Left renal cortex interstitium (tissue), 4 donors: Measurements from ENCODE around the gene PKNOX2. TPM values are rescaled to one million over a fixed set of nuclear protein-coding genes. Genes with fewer than 3 reads are reported as not detected.

ENCODE experiments used
- DNase-seq, 4 donors: peaks; one replicate each; pipeline ENCODE4 v3.0.0-alpha.2; 2013; ENCODE audit warnings: low read depth in 4 of 4, low spot score in 2 of 4, missing footprints in 1 of 4
- polyA plus RNA-seq, 4 donors: library from polyadenylated mRNA; unstranded; fragments of 120-200 nt; gene quantifications; one replicate each; pipeline ENCODE4 v1.2.1, GENCODE V29; 2013; ENCODE audit not compliant: insufficient read length in 4 of 4

Gene PKNOX2
- polyA plus RNA-seq, 4 donors: 13.4 to 15.1 (median 14.4) TPM

DNA sequence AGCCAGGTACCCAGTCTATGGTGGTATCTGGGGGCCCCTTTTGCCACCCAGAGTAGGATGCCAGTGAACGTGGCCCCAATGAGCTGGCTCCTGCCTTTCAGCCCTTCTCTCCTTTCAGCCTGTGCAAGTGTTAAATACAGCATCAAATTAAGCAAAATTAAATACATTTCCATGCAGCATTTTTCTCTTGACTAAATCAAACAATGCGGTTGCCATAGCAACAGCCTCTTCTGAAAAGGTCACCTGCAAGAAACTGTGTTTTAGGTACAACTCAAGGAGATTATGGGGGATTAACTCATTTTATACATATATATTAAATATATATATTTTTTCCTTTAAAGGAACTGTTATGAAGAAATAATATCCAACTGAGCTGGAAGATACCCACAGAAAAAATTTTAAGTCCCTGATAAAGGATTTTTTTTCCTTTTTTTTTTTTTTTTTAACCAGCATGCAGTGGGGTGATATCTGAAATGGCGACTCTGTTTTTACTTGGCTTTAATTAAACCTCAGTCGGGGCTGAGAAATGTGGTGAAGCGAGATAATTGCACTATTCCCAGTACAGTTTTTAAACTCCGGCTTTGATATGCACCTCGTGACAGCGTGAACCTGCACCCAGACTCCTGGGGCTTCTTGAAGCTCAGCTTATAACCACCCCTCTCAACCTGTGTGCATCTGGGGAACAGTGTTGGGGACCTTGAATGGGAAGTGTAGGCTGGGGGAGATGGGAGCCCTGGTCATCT is 115.3 kb downstream of the PKNOX2 start:
- no peak for DNase-seq

DNA sequence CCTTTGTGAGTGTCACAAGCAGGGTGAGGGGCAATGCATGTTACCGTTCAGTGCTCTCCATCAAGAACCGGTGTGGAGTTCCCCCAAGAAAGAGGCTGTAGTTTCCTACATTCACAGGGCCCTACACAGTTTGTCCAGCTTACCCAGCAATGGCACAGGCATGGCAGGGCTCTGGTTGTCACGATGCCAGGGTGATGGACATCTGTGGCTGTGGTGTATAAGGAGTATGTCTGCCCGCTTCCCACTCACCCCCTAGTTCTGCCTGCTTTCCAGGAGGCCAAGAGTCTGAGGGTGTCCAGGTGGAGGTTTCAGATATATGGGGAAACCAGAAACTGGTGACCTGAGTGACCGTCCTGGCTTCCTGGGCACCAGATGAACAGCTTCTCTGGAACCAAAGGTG is 116.1 kb downstream of the PKNOX2 start:
- no peak for DNase-seq

DNA sequence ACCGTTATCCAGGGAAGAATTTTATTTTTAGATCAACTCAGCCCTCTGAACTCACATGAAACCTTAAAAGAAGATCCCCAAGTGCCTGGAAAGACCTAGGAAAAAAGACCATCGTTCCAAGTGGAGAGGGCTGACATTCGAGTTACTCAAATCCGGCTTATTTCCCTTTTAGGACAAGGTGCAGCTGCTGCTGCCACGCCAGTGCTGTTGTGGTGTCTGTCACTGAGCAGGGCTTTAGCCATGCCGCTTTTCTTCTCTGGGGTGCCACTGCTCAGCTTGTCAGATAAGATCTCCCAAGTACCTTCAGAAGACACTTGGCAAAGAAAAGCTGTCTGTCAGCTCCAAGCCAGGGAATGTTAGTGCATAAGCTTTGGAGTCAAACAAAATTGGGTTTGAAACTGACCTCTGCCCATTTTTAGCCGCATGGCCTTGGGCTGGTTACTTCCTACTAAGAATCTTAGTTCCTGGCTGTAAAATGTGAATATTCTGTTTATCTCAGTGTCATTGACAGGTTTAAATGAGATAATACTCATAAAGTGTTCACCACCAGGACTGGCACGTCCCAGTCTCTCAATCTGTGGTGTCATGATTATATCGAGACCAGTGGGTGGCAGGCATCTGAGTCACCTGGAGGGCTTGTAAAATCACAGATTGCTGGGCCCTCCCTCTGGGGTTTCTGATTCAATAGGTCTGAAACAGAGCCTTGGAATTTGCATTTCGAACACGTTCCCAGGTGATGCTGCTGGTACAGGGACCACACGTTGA is 117.5 kb downstream of the PKNOX2 start:
- no peak for DNase-seq

DNA sequence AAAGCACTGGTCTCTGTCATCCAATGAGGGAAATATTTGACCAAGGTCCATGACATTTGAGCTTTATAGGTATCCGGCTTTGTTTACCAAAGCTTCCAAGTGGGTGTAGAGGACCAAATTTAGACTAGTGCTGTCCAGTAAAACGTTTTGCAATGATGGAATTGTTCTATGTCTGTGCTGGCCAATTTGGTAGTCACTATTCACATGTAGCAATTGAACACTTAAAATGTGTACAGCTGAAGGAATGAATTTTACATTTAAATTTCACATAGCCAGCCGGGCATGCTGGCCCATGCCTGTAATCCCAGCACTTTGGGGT is 118.0 kb downstream of the PKNOX2 start:
- DNase-seq: no peak

DNA sequence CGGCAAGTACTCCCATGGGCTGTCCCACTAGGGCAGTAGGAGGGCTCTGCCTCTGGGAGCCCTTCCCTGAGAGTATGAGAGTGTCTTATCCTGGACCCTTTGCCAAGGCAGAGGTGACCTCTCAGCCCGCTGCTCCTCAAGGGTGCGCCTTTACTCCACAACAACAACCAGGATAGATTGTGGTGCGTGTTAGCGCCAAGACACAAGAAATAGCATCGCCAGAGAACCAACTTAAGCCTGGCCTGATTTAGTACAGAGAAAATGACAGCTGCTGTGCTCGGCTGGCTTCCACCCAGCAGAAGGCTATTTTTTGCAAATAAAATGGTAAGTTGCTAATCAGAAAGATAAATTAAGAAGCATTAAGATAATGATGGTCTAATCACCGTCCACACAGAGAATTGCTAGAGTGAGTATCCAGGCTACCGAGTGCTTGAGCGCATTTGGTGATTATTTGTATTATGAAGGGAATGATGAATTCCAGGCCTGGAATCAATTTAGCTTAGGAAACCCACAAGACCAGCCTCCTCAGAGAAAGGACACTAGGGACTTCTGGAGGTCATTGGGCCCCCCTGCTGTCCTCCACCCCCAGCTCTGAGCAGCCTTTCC is 119.8 kb downstream of the PKNOX2 start:
- DNase-seq: no peak

DNA sequence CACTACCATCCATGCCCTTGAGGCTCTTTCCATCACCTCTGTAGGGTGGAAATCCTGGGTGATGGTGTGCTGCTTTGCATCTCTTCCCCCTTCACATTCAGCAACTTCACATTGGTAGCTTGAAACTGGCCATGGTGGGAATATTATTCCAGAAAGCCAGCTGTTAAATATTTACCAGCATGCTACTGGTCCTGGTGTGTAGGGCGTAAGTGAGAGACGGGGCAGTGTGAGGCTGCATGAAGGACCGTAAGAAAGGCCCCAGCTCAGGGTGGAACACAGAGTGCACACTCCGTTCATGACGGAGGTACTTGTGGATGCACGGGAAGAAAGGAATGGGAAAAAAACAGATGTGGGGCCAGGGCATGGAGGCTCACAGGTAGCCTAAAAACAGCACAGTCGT is 121.3 kb downstream of the PKNOX2 start:
- no peak for DNase-seq

DNA sequence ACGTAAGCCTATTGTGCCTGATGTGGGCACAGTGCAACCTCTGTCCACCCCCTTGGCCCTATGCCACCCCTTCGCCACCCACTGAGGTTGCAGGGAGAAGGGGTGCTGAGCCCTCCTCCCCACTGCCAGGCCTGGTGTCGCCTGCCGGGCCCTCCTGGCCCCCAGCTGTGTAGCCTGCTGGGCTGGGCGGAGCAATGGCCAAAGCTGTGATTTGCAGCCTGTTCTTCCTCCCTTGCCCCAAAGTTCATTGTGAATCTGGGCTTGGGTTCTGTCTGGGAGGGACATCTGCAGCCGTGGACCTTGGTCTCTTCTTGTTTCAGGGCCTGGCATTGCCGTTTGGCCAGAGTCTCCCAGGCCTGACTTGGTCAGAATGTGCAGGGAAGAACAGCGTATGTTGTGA is 121.9 kb downstream of the PKNOX2 start:
- DNase-seq: no peak

DNA sequence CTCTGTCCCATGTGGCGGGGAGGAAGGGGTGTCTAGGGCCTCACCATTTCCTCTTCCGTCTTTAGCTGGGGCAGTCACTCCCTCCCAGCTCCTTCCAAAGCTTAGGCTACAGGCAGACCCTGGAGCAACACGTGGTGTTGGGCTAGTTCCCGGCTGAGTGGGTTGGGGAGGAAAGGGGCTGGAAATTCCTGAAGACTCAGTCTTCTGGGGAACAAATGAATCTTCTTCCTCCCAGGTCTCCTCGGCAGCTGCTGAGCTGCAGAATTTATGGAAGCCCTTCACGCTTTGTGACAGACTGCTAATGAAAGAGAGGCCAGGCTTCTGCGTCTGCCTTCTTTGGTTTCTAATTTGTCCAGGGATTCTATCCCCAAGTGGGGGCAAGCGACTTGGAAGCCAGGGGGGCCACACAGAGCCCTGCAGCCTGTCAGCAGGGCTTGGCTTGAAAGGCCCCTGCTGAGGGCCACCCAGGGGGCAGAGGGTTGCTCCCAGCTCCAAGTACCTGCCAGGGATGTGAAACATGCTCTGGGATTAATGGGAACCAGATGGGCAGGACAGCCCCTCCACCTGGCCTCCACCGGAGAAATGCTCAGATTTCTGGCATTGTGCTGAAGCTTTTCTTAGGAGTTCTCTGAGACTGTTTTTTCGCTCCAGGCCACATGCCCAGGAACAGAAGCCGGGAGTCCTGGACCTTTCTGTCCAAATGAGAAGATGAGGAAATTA is 123.1 kb downstream of the PKNOX2 start:
- DNase-seq: peak in 3 of 4 donors; percentile 63 to 69 (median 68)

DNA sequence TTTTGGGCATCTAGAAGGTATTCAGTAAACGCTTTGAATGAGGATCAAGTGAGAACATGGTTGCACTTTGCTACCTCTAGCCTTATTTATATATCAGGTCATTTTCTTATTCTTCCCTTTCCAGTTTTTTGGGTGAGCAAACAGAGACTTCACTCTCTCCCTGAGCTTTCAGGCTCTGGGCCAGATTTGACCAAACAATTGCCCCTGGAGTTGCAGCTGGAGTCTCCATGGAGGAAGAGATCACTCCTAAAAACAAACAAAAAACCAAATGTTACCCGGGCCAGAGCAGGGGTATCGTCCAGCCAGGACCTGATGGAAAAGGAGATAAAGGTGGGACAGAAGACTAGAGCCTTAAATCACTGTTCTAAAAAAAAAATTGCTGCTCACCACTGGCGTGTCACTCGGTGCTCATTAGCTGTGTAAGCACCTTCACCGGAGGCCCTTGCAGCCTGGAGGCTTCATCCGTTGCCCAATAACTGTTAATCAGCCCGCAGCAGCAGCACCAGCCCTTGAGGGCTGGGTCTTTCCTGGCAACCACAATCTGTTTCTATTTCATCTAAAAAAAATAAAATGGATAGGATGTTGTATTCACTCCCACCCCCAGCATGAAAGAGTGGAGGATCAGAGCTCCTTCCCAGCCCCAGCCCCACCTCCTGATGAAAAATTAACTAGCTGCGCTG is 125.0 kb downstream of the PKNOX2 start:
- no peak for DNase-seq

DNA sequence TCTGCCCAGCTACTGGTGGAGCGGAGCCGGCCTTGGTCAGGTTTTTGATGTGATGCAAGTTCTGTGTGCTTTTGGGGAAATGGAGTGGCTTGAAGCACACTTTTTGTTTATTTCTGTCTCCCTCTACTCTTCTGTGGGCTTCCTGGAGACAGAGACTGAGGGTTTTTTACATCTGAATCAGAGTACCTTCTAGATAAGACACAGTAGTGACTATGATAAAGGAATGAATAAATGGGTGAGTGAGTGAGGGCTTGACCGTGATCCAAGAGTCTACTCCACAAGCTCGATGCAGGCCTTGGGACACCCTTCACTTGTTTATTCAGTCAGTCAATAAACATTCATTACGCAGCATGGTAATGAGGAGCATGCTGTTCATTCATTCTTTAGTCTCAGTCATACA is 125.7 kb downstream of the PKNOX2 start:
- no peak for DNase-seq

DNA sequence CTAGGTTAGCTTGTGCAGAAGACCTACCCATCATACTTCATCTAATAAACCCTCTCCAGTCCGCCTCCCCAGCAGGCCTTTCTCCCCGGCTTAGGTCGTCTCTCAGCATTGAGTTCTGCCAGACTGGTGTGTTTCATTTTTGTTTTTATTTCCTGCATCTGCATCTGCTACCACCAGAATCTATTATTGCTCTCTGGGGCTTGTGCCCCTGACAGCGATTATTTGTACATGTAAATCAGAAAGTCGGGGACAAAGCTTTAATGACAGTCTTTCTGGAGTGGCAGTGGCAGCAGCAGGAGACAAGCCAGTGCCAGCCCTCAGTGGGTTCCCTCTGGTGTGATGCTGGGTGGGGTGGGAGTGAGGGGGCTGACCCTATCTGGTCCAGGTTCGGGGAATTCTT is 127.5 kb downstream of the PKNOX2 start:
- DNase-seq: no peak

DNA sequence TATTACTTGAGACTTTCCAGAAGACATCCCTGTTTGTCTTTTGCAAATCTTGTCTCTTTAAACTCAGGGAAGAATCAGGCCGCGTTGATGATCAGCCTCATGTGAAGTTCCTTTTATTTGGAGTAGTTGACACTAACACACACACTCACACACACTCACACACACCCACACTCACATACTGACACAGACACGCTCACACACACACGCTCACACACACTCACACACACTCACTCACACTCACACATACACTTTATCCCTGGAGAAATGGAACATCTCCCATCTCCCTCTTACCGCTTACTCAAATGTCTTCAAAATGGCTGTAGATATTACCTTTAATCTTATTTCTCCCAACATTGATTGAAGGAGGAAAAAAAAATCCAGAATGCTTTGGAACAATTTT is 129.0 kb downstream of the PKNOX2 start:
- no peak for DNase-seq

DNA sequence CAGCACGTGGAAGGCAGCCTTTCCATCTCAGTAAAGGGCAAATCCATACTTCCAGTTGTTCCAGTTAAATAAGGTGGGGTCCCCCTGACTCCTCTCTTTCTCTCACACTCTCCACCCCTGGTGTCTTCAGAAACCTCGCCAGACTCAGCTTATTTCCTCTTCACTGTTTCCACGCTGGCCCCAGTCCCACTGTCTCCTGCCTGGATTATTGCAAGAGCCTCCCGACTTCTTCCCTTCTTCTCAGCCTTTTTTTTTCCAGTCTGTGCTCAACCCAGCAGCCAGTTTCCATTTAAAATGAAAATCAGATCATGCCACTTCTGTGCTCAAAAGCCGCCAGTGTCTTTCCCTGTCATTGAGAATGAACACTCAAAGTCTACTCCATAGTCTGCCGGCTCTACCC is 131.4 kb downstream of the PKNOX2 start:
- no peak for DNase-seq

DNA sequence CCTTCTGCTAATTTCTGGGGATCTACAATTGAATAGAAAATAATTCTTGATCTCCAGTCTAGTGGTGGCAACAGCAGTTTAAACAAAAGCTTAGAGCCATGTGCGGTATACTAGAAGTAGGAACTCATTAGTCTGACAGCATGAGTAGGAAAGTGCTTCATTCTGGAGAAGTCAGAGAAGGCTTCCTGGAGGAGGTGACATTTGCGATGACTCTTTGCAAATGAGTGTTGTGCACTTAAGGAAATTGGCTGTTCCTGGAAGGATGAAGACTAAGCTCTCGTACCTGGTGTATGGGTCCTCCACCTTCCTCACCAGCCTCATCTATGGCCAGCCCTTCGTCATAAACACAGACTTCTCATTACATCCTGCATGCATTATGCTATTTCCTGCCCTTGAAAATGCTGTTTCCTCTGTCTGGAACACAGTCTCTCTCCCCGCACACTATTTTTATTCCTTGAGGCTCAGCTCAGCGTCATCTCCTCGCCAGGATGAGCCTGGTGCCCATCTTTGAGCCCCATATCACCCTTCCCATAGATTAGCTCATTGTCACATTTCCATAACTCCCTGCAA is 132.9 kb downstream of the PKNOX2 start:
- no peak for DNase-seq

DNA sequence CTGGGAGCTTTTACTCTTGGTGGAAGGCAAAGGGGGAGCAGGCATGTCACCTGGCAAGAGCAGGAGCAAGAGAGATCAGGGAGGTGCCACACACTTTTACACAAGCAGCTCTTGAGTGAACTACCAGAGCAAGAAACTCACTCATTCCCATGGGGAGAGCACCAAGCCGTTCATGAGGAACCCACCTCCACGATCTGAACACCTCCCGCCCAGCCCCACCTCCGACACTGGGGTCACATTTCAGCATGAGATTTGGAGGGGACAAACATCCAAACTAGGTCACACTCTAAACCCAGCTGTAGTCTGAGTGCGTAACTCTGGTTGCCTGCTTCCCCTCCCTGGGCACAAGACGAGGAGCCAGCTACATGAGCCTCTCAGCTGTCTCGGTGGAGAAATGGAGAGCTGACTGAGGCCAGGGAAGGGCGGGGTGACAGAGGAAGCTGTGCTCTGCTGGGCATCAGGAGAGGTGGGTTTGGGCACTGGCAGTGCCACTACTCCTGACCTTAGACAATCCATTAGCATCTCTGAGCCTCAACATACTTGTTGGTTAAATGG is 134.6 kb downstream of the PKNOX2 start:
- DNase-seq: no peak

DNA sequence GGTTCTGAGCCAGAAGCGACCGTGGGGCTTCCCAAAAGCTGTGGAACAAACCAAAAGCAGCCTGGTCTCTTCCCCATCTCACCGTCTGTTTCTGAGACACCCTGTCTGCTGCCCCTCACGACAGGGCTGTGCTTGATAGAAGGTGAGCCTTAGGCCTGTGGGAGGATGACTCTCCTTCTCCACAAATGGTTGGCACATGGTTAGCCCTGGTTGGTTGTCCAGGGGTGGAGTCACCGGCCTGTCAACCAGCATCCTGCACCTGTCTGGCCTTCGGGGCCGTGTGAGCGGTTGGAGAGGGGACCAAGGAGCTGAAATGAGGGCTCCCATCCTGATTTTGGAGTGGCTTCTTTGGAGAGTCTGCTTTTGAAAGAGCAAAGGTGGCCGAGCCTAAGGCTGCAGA is 135.3 kb downstream of the PKNOX2 start:
- no peak for DNase-seq

DNA sequence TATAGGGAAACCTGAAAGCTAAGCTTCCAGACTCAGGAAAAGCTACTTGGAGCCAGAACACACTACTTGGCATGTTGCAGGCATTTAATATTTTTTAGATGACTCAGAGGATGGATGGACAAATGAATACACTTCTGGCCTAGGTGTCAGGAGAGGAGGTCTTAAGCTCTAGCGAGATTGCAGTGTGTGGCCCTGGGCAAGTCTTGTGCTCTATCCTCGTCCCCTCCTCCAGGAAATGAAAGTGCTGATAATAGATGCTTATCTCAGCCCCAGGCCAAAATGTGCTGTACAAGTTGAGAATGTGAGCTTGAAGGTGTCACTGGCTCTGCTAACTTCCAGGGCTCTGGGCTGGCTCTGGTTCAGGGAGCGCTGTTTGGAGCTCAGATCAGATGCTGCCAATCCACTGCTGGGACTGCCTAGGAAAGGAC is 136.3 kb downstream of the PKNOX2 start:
- no peak for DNase-seq

DNA sequence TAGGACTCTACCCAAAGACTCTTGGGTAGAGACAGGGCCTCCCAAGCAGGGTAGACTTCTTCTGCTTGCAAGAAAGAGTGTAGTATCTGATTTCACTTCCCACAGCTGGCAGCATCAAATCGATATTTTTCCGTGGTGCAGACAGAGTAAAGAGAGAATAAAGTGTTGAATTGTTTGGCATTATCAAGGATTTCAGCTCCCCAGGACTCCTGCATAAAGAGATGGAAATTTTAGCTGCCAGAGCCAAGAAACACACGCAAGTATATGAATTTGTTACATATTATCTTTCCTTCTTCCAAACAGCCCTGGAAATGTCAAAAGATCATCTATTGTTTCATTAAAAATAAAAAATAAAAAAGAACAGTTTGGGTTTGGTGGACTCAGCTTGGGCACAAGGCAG is 136.8 kb downstream of the PKNOX2 start:
- DNase-seq: no peak

DNA sequence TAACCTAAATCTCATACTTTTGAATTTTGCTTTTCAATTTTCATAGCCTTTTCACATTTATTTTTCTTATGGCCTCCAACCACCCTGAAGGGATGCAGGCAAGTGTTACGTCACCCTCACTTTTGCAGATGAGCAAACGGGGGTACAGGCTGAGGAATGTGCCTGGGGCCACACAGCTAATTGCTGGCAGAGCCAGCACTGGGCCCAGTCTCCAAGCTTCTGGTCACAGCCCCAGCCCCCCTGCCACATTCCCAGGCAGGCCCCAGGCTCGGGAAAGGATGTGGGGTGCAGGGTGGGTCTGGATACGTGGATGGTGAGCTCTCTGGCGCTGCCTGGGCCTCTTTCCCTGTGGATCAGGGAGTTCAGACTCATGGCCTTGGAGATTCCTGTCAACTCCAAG is 138.6 kb downstream of the PKNOX2 start:
- no peak for DNase-seq

DNA sequence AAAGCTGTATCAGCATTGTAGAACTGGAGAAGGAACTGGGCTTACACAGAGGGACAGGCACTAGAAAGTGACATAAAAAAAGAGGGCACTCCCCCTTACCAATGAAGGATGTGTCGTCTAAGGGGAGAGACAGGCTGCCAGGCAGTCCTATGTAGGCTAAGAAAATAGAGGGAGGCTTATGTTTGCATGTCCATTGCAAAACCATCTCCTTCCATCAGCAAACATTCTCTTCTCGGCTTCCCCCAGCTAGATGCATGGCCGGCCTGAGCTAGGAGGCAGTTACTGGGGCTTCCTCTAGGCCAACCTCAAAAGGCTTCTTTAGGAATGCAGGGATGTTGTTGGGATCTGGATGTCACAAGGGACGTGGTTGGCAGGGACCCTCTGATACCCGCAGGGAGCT is 139.1 kb downstream of the PKNOX2 start:
- DNase-seq: no peak
